Naive B cell (primary cell): ENCODE measurements around the gene LRP1. TPM values are rescaled to one million over a fixed set of nuclear protein-coding genes. Genes with fewer than 3 reads are reported as not detected.

Source experiments
- ATAC-seq, 2 donors: fragments of 150-1000 bp; cut with Tn5 transposase; 2 replicates each; pipeline ENCODE4 v1.10.0; 2021; ENCODE audit warnings: low read depth in 2 of 2, mild to moderate bottlenecking in 2 of 2, moderate library complexity in 2 of 2
- DNase-seq: peaks from one replicate; pipeline ENCODE4 v3.0.0; 2022
- H3K27ac Mint-ChIP-seq, 6 donors: one replicate each; pipeline ENCODE4 v1.8.0; 2020 to 2022; ENCODE audit warnings: mild to moderate bottlenecking in 6 of 6, mixed read lengths in 6 of 6, moderate library complexity in 5 of 6, inconsistent platforms in 2 of 6
- H3K27me3 Mint-ChIP-seq, 3 donors: one replicate each; pipeline ENCODE4 v1.8.0; 2021 to 2022; ENCODE audit warnings: mixed read lengths in 3 of 3, mild to moderate bottlenecking in 1 of 3
- H3K36me3 Mint-ChIP-seq, 2 donors: one replicate each; pipeline ENCODE4 v1.8.0; 2020 to 2022; ENCODE audit warnings: mixed read lengths in 2 of 2, inconsistent platforms in 1 of 2, mild to moderate bottlenecking in 1 of 2
- H3K4me1 Mint-ChIP-seq, 3 donors: one replicate each; pipeline ENCODE4 v1.8.0; 2020 to 2022; ENCODE audit warnings: mixed read lengths in 3 of 3, inconsistent platforms in 1 of 3, mild to moderate bottlenecking in 1 of 3, moderate library complexity in 1 of 3
- H3K4me3 Mint-ChIP-seq, 8 donors: one replicate each; pipeline ENCODE4 v1.8.0; 2020 to 2022; ENCODE audit warnings: mild to moderate bottlenecking in 8 of 8, mixed read lengths in 8 of 8, moderate library complexity in 8 of 8, inconsistent platforms in 2 of 8
- H3K9me3 Mint-ChIP-seq, 7 donors: one replicate each; pipeline ENCODE4 v1.8.0; 2020 to 2022; ENCODE audit warnings: mixed read lengths in 7 of 7, mild to moderate bottlenecking in 5 of 7, inconsistent platforms in 2 of 7, moderate library complexity in 1 of 7
- polyA plus RNA-seq, 6 donors: library from polyadenylated mRNA; unstranded; fragments of 300-500 nt; fragmentation: Illumina TruSeq; gene quantifications; one replicate each; pipeline ENCODE4 v1.2.3, GENCODE V29; 2021; ENCODE audit warnings: low read depth in 6 of 6

LRP1 gene
- polyA plus RNA-seq, 6 donors from 2014 or later: 0.04 to 0.55 (median 0.09) TPM; not detected in 3

- ATAC-seq (no peak), DNase-seq (no peak)
- Mint-ChIP-seq H3K4me3 (no peak overlapping the region), H3K9me3 (no peaks in the 10 kb centered on the region), H3K27ac (no peak overlapping the region), H3K27me3 (no peaks in the 10 kb centered on the region), H3K4me1 (peaks cover 4 to 7% (median 6%) of the 10 kb centered on the region in 3 donors), H3K36me3 (no peaks in the 10 kb centered on the region)
Observed at GRCh38 chr12:57185403-57185802, 57.1 kb downstream of the LRP1 start.

- no peaks in the 10 kb centered on the region for H3K36me3 Mint-ChIP-seq
- ATAC-seq (no peak), DNase-seq (no peak)
- no peak overlapping the region for H3K4me3 Mint-ChIP-seq
- H3K27me3 Mint-ChIP-seq: no peaks in the 10 kb centered on the region
- H3K9me3 Mint-ChIP-seq: no peaks in the 10 kb centered on the region
- peak overlapping the region in 1 of 6 donors; percentile 70 for H3K27ac Mint-ChIP-seq
- H3K4me1 Mint-ChIP-seq: peaks cover 4 to 7% (median 6%) of the 10 kb centered on the region in 3 donors
Observed at GRCh38 chr12:57185906-57186508, 57.7 kb downstream of the LRP1 start.

GRCh38 chr12:57187222-57188089 is 59.2 kb downstream of the LRP1 start:
- Mint-ChIP-seq H3K4me1 (peaks cover 6 to 9% (median 7%) of the 10 kb centered on the region in 3 donors), H3K27ac (peak overlapping the region in 3 of 6 donors; percentile 15 to 78 (median 30)), H3K4me3 (no peak overlapping the region), H3K36me3 (no peaks in the 10 kb centered on the region), H3K9me3 (no peaks in the 10 kb centered on the region), H3K27me3 (peaks cover 5 to 12% (median 6%) of the 10 kb centered on the region in 3 donors)
- no peak for DNase-seq
- ATAC-seq: no peak

- H3K27ac Mint-ChIP-seq: peak overlapping the region in 1 of 6 donors; percentile 15
- H3K36me3 Mint-ChIP-seq: no peaks in the 10 kb centered on the region
- peaks cover 2 to 6% (median 3%) of the 10 kb centered on the region in 3 donors for H3K4me1 Mint-ChIP-seq
- H3K9me3 Mint-ChIP-seq: no peaks in the 10 kb centered on the region
- H3K27me3 Mint-ChIP-seq: peaks cover 5 to 12% (median 7%) of the 10 kb centered on the region in 3 donors
- ATAC-seq: no peak
- no peak for DNase-seq
- no peak overlapping the region for H3K4me3 Mint-ChIP-seq
Observed at GRCh38 chr12:57188090-57188425, 59.8 kb downstream of the LRP1 start.

GRCh38 chr12:57190037-57190436 is 61.8 kb downstream of the LRP1 start:
- ATAC-seq: no peak

GRCh38 chr12:57190821-57191220 is 62.5 kb downstream of the LRP1 start:
- DNase-seq: no peak
- ATAC-seq: no peak
- Mint-ChIP-seq H3K36me3 (no peaks in the 10 kb centered on the region), H3K27ac (no peak overlapping the region), H3K27me3 (peaks cover 5 to 12% (median 7%) of the 10 kb centered on the region in 3 donors), H3K4me3 (no peak overlapping the region), H3K4me1 (peaks cover 0 to 5% (median 0%) of the 10 kb centered on the region in 3 donors), H3K9me3 (no peaks in the 10 kb centered on the region)

More at GRCh38 chr12:57190037-57190436, 61.8 kb downstream of the LRP1 start:
- Mint-ChIP-seq H3K9me3 (no peaks in the 10 kb centered on the region), H3K36me3 (no peaks in the 10 kb centered on the region), H3K27ac (no peak overlapping the region), H3K4me3 (no peak overlapping the region), H3K27me3 (peaks cover 5 to 12% (median 7%) of the 10 kb centered on the region in 3 donors), H3K4me1 (peaks cover 0 to 5% (median 0%) of the 10 kb centered on the region in 3 donors)
- no peak for DNase-seq

GRCh38 chr12:57191410-57191809 is 63.1 kb downstream of the LRP1 start:
- ATAC-seq: no peak
- Mint-ChIP-seq H3K27me3 (peaks cover 5 to 17% (median 7%) of the 10 kb centered on the region in 3 donors), H3K36me3 (no peaks in the 10 kb centered on the region), H3K4me3 (no peak overlapping the region), H3K9me3 (no peaks in the 10 kb centered on the region), H3K4me1 (peaks cover 0 to 5% (median 0%) of the 10 kb centered on the region in 3 donors), H3K27ac (no peak overlapping the region)
- no peak for DNase-seq

GRCh38 chr12:57192920-57193319 is 64.6 kb downstream of the LRP1 start:
- Mint-ChIP-seq H3K4me3 (no peak overlapping the region), H3K27ac (no peak overlapping the region), H3K4me1 (peaks cover 0 to 5% (median 0%) of the 10 kb centered on the region in 3 donors), H3K36me3 (no peaks in the 10 kb centered on the region), H3K27me3 (peaks cover 5 to 20% (median 7%) of the 10 kb centered on the region in 3 donors), H3K9me3 (no peaks in the 10 kb centered on the region)
- ATAC-seq (no peak), DNase-seq (no peak)

GRCh38 chr12:57193706-57194245 is 65.5 kb downstream of the LRP1 start:
- Mint-ChIP-seq H3K9me3 (no peaks in the 10 kb centered on the region), H3K4me1 (peaks cover 0 to 5% (median 0%) of the 10 kb centered on the region in 3 donors), H3K27ac (no peak overlapping the region), H3K36me3 (no peaks in the 10 kb centered on the region), H3K27me3 (peaks cover 5 to 20% (median 7%) of the 10 kb centered on the region in 3 donors), H3K4me3 (no peak overlapping the region)
- no peak for DNase-seq
- no peak for ATAC-seq

GRCh38 chr12:57194253-57194652 is 66.0 kb downstream of the LRP1 start:
- H3K4me3 Mint-ChIP-seq: no peak overlapping the region
- no peaks in the 10 kb centered on the region for H3K9me3 Mint-ChIP-seq
- H3K36me3 Mint-ChIP-seq: no peaks in the 10 kb centered on the region

GRCh38 chr12:57195186-57195585 is 66.9 kb downstream of the LRP1 start:
- H3K9me3 Mint-ChIP-seq: no peaks in the 10 kb centered on the region
- no peaks in the 10 kb centered on the region for H3K36me3 Mint-ChIP-seq
- DNase-seq: no peak
- no peak for ATAC-seq
- no peak overlapping the region for H3K4me3 Mint-ChIP-seq
- peaks cover 0 to 5% (median 0%) of the 10 kb centered on the region in 3 donors for H3K4me1 Mint-ChIP-seq
- H3K27me3 Mint-ChIP-seq: peaks cover 5 to 20% (median 12%) of the 10 kb centered on the region in 3 donors
- H3K27ac Mint-ChIP-seq: no peak overlapping the region

More at GRCh38 chr12:57194253-57194652, 66.0 kb downstream of the LRP1 start:
- H3K4me1 Mint-ChIP-seq: peaks cover 0 to 5% (median 0%) of the 10 kb centered on the region in 3 donors
- no peak overlapping the region for H3K27ac Mint-ChIP-seq
- no peak for ATAC-seq
- no peak for DNase-seq
- peaks cover 5 to 20% (median 7%) of the 10 kb centered on the region in 3 donors for H3K27me3 Mint-ChIP-seq

GRCh38 chr12:57195611-57196371 is 67.5 kb downstream of the LRP1 start:
- H3K4me3 Mint-ChIP-seq: no peak overlapping the region
- H3K27ac Mint-ChIP-seq: peak overlapping the region in 1 of 6 donors; percentile 61
- DNase-seq (no peak), ATAC-seq (no peak)
- H3K4me1 Mint-ChIP-seq: peaks cover 0 to 5% (median 0%) of the 10 kb centered on the region in 3 donors
- peaks cover 5 to 20% (median 14%) of the 10 kb centered on the region in 3 donors for H3K27me3 Mint-ChIP-seq
- no peaks in the 10 kb centered on the region for H3K9me3 Mint-ChIP-seq
- H3K36me3 Mint-ChIP-seq: no peaks in the 10 kb centered on the region

GRCh38 chr12:57196439-57196838 is 68.2 kb downstream of the LRP1 start:
- ATAC-seq: no peak

More at GRCh38 chr12:57196439-57196838, 68.2 kb downstream of the LRP1 start:
- H3K36me3 Mint-ChIP-seq: no peaks in the 10 kb centered on the region
- H3K9me3 Mint-ChIP-seq: no peaks in the 10 kb centered on the region
- no peak overlapping the region for H3K4me3 Mint-ChIP-seq
- H3K27ac Mint-ChIP-seq: peak overlapping the region in 1 of 6 donors; percentile 69
- peaks cover 0 to 5% (median 0%) of the 10 kb centered on the region in 3 donors for H3K4me1 Mint-ChIP-seq
- H3K27me3 Mint-ChIP-seq: peaks cover 5 to 18% (median 14%) of the 10 kb centered on the region in 3 donors
- no peak for DNase-seq
